SH-SY5Y (cell line): Measurements from ENCODE around the gene EXOC2.

ENCODE experiments used
- GATA2 ChIP-seq: IDR thresholded peaks from 2 replicates; pipeline ENCODE4 v1.6.1; 2011; ENCODE audit warnings: mild to moderate bottlenecking, low read depth, low read length
- GATA3 ChIP-seq: IDR thresholded peaks from 2 replicates; pipeline ENCODE4 v1.6.1; 2011; ENCODE audit warnings: low read depth, mild to moderate bottlenecking, low read length, moderate library complexity

EXOC2 gene

GRCh38 chr6:641225-641985 lies 51.5 kb downstream of the EXOC2 start:
- no peak for TF ChIP-seq GATA3
- TF ChIP-seq GATA2: no peak

- TF ChIP-seq GATA3: no peak
- TF ChIP-seq GATA2: no peak
Measured at GRCh38 chr6:636488-636887, 56.5 kb downstream of the EXOC2 start.

GRCh38 chr6:635233-635632 lies 57.7 kb downstream of the EXOC2 start:
- no peak for TF ChIP-seq GATA2
- TF ChIP-seq GATA3: no peak

GRCh38 chr6:633611-634010 lies 59.3 kb downstream of the EXOC2 start:
- TF ChIP-seq GATA3 (no peak), GATA2 (no peak)

GRCh38 chr6:628766-629165 lies 64.2 kb downstream of the EXOC2 start:
- TF ChIP-seq GATA3 (no peak), GATA2 (no peak)

GRCh38 chr6:626236-626635 lies 66.7 kb downstream of the EXOC2 start:
- TF ChIP-seq GATA2 (no peak), GATA3 (no peak)

- TF ChIP-seq GATA3 (no peak), GATA2 (no peak)
Measured at GRCh38 chr6:624979-625378, 68.0 kb downstream of the EXOC2 start.

GRCh38 chr6:622462-622861 lies 70.5 kb downstream of the EXOC2 start:
- TF ChIP-seq GATA3: no peak
- no peak for TF ChIP-seq GATA2

GRCh38 chr6:621931-622330 lies 71.0 kb downstream of the EXOC2 start:
- TF ChIP-seq GATA2: no peak
- no peak for TF ChIP-seq GATA3

GRCh38 chr6:620950-621349 lies 72.0 kb downstream of the EXOC2 start:
- TF ChIP-seq GATA3 (no peak), GATA2 (no peak)

GRCh38 chr6:620166-620565 lies 72.8 kb downstream of the EXOC2 start:
- no peak for TF ChIP-seq GATA3
- no peak for TF ChIP-seq GATA2

- no peak for TF ChIP-seq GATA2
- TF ChIP-seq GATA3: no peak
Measured at GRCh38 chr6:617456-618100, 75.4 kb downstream of the EXOC2 start.

GRCh38 chr6:613981-614380 lies 79.0 kb downstream of the EXOC2 start:
- no peak for TF ChIP-seq GATA2
- TF ChIP-seq GATA3: no peak

- TF ChIP-seq GATA3 (no peak), GATA2 (no peak)
Measured at GRCh38 chr6:611928-612327, 81.0 kb downstream of the EXOC2 start.

GRCh38 chr6:610882-611281 lies 82.1 kb downstream of the EXOC2 start:
- TF ChIP-seq GATA3 (no peak), GATA2 (no peak)

- TF ChIP-seq GATA3 (no peak), GATA2 (no peak)
Measured at GRCh38 chr6:609905-610304, 83.0 kb downstream of the EXOC2 start.
